ENCODE data around the gene KBTBD4. TPM values are rescaled to one million over a fixed set of nuclear protein-coding genes. Genes with fewer than 3 reads are reported as not detected.

Gene KBTBD4
- total RNA-seq, 1 experiment from 2014 or later = 15.9 TPM

- no CpG with 5 or more reads among the region's 4 CpGs for WGBS (ENCODE audit: extremely low coverage, insufficient read length, low lambda C conversion rate)
- no peak overlapping the region for H2AFZ ChIP-seq (ENCODE audit: low read length)
- H2AK5ac ChIP-seq (ENCODE audit: insufficient read length, low read length) = no peak overlapping the region
- no peak overlapping the region for H3T11ph ChIP-seq (ENCODE audit: low read length)
- H3K23me2 ChIP-seq (ENCODE audit: insufficient read length, low read depth, low read length, poor library complexity, severe bottlenecking) = no peaks in the 10 kb centered on the region
- no peak overlapping the region for H3K23ac ChIP-seq (ENCODE audit: insufficient read length, low read depth, low read length)
- no peak overlapping the region for H2BK15ac ChIP-seq (ENCODE audit: low read depth, low read length)
- no peak overlapping the region for H2BK12ac ChIP-seq (ENCODE audit: insufficient read length, low read depth, low read length)
- Mint-ChIP-seq H3K36me3 (ENCODE audit: insufficient read depth in 1 of 3, low read depth in 3 of 3) (no peaks in the 10 kb centered on the region; a peak in 1 of 7 replicates), H3K27ac (no peak overlapping the region), H3K27me3 (ENCODE audit: low read depth) (peaks cover 11% of the 10 kb centered on the region), H3K4me3 (no peak overlapping the region), H3K4me1 (peaks cover 12 to 13% of the 10 kb centered on the region in 2 experiments), H3K9me3 (no peaks in the 10 kb centered on the region)
- no peak overlapping the region for H2BK5ac ChIP-seq (ENCODE audit: insufficient read length, low read length)
- H3K79me2 ChIP-seq (ENCODE audit: insufficient read depth, low read length) = no peaks in the 10 kb centered on the region
- H4K91ac ChIP-seq (ENCODE audit: insufficient read length, low read depth, low read length) = no peak overlapping the region
- H3K4ac ChIP-seq (ENCODE audit: low read depth, low read length) = no peak overlapping the region
- no peak overlapping the region for H3K4me2 ChIP-seq (ENCODE audit: insufficient read depth, insufficient read length, low read length)
- no peak overlapping the region for H3K27ac ChIP-seq (ENCODE audit: insufficient read length, low read depth, low read length)
- H3K9me3 ChIP-seq (ENCODE audit: control insufficient read depth, low read depth, low read length) = no peaks in the 10 kb centered on the region
- H3K56ac ChIP-seq (ENCODE audit: insufficient read length, low read depth, low read length) = no peak overlapping the region
- H2BK120ac ChIP-seq (ENCODE audit: low read depth, low read length, poor library complexity, severe bottlenecking) = no peak overlapping the region
- no peaks in the 10 kb centered on the region for H4K20me1 ChIP-seq (ENCODE audit: control insufficient read depth, insufficient read depth, insufficient read length)
- DNase-seq = no peak
- H4K5ac ChIP-seq (ENCODE audit: insufficient read length, low read depth, low read length) = no peak overlapping the region
- no peak overlapping the region for H3K14ac ChIP-seq (ENCODE audit: insufficient read depth, low read length)
- no peak overlapping the region for H3K9ac ChIP-seq (ENCODE audit: extremely low read depth, insufficient read length, low read length)
- no peak overlapping the region for H2BK20ac ChIP-seq (ENCODE audit: low read depth, low read length, poor library complexity, severe bottlenecking)
- TF ChIP-seq CTCF (conservative IDR thresholded peaks at IDR 0.05) = no peak
- no peaks in the 10 kb centered on the region; the same call in 1 of the 2 replicates for H3K27me3 ChIP-seq (ENCODE audit: insufficient read depth, low read length)
- H4K8ac ChIP-seq (replicated peaks; ENCODE audit: insufficient read length, low read depth, low read length) = no peak overlapping the region
- no peaks in the 10 kb centered on the region for H3K4me1 ChIP-seq (ENCODE audit: insufficient read depth, low read length)
- no peaks in the 10 kb centered on the region for H3K79me1 ChIP-seq (ENCODE audit: insufficient read depth, low read depth, low read length, poor library complexity, severe bottlenecking)
- H3K18ac ChIP-seq (ENCODE audit: insufficient read length, low read depth, low read length) = no peak overlapping the region
Measured at GRCh38 chr11:47599902-47600301, 21.1 kb upstream of the KBTBD4 start.
